NCI-H146 treated with DMSO at 0.1 percent for 48 hours (cell line): Measurements from ENCODE around the gene CROCC2.
A peak's percentile ranks its signal among the peaks of the same experiment; 100 is the strongest.

Experiments
- DNase-seq: peaks from one replicate; lab custom pipeline; 2025; ENCODE audit not compliant: unreplicated experiment; lab: John Stamatoyannopoulos, UW

Gene CROCC2

GRCh38 chr2:240996161-240996833 is 90.2 kb downstream of the CROCC2 start:
- DNase-seq = no peak

GRCh38 chr2:240996834-240997140 is 90.7 kb downstream of the CROCC2 start:
- no peak for DNase-seq

GRCh38 chr2:240997141-240997855 is 91.2 kb downstream of the CROCC2 start:
- no peak for DNase-seq

GRCh38 chr2:240997856-240998705 is 91.9 kb downstream of the CROCC2 start, which contains the start of gene SNED1:
TSS of gene SNED1 (plus strand) at chr2:240998618. CDS start at chr2:240998838, 220 bp downstream.
- peak; percentile 44 for DNase-seq

- DNase-seq = no peak
Measured at GRCh38 chr2:240998706-240998994, 92.5 kb downstream of the CROCC2 start.

GRCh38 chr2:240998995-240999791 is 93.1 kb downstream of the CROCC2 start:
- no peak for DNase-seq

GRCh38 chr2:240999873-241000541 is 93.9 kb downstream of the CROCC2 start:
- no peak for DNase-seq

- no peak for DNase-seq
Measured at GRCh38 chr2:241000831-241001321, 94.7 kb downstream of the CROCC2 start.

GRCh38 chr2:241001413-241002274 is 95.5 kb downstream of the CROCC2 start:
- no peak for DNase-seq

- DNase-seq = no peak
Measured at GRCh38 chr2:241002275-241003046, 96.3 kb downstream of the CROCC2 start.

GRCh38 chr2:241003047-241003360 is 96.9 kb downstream of the CROCC2 start:
- no peak for DNase-seq

GRCh38 chr2:241003369-241003768 is 97.2 kb downstream of the CROCC2 start:
- no peak for DNase-seq

- no peak for DNase-seq
Measured at GRCh38 chr2:241003830-241004564, 97.9 kb downstream of the CROCC2 start.

GRCh38 chr2:241005569-241005968 is 99.4 kb downstream of the CROCC2 start:
- no peak for DNase-seq

GRCh38 chr2:241006412-241006811 is 100.3 kb downstream of the CROCC2 start:
- no peak for DNase-seq

GRCh38 chr2:241007111-241007510 is 101.0 kb downstream of the CROCC2 start:
- DNase-seq = no peak

GRCh38 chr2:241007880-241008710 is 102.0 kb downstream of the CROCC2 start:
- DNase-seq = no peak
